GM23248 (cell line): ENCODE results near the gene ECI2.

Experiments used
- EZH2 ChIP-seq: fragments of 200-600 bp; sonication (generic); IDR thresholded peaks from 2 replicates; pipeline ENCODE4 v1.6.1; 2018; ENCODE audit warnings: antibody characterized with exemption, mild to moderate bottlenecking; ENCODE audit not compliant: insufficient read depth, poor library complexity, severe bottlenecking
- EZH2phosphoT487 ChIP-seq: fragments of 200-600 bp; sonication (generic); IDR thresholded peaks from 2 replicates; pipeline ENCODE4 v1.6.1; 2018; ENCODE audit warnings: antibody characterized with exemption, moderate library complexity, mild to moderate bottlenecking, low read depth; ENCODE audit not compliant: insufficient read depth

DNA sequence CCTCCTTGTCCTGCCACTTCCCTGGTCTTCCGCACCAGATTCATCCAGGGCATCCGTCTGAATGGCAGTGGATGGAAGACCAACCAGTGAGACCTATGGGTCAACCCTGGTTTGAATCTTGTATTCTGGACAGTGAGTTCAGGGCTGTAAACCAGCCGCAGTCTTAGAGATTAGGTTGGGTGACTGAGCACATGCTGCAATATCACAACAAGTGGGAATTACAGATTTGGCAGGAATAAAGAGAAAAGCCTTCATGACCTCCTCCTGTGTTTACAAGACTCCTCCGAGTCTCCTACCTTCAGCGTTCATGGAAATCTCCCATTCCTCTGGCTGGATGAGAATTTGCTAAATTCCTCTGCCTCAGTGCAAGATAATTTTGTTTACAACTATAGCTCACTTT is 9.9 kb downstream of the ECI2 start:
- TF ChIP-seq EZH2 (no peak), EZH2phosphoT487 (no peak)
